ENCODE results near the gene FRMPD4.
"Not testable (repeated sequence)": the region's sequence is repeated elsewhere in the genome, so short reads cannot be mapped to it uniquely, and the experiment has no call there.

The FRMPD4 gene

GRCh38 chrX:12138361-12139313, at the start of gene FRMPD4:
FRMPD4 (plus strand) TSS chrX:12138473; CDS start chrX:12138972, 499 bp downstream.
- DNase-seq, result no peak

GRCh38 chrX:12089740-12090139, 48.5 kb upstream of the FRMPD4 start:
- no peak for DNase-seq

GRCh38 chrX:12113321-12113720, 25.0 kb upstream of the FRMPD4 start:
- DNase-seq, result no peak

- DNase-seq, result no peak
Measured at GRCh38 chrX:12115377-12115776, 22.9 kb upstream of the FRMPD4 start.

GRCh38 chrX:12118134-12118533, 20.1 kb upstream of the FRMPD4 start:
- no peak for DNase-seq

GRCh38 chrX:12128017-12128416, 10.3 kb upstream of the FRMPD4 start:
- no peak for DNase-seq

- no peak for DNase-seq
Measured at GRCh38 chrX:12137951-12138360, 317 bp upstream of the FRMPD4 start.

GRCh38 chrX:12139934-12140611, 1.8 kb downstream of the FRMPD4 start:
- no peak for DNase-seq

- no peak for DNase-seq
Measured at GRCh38 chrX:12141511-12141910, 3.2 kb downstream of the FRMPD4 start.

GRCh38 chrX:12142661-12143060, 4.4 kb downstream of the FRMPD4 start:
- no peak for DNase-seq

- no peak for DNase-seq
Measured at GRCh38 chrX:12145402-12145801, 7.1 kb downstream of the FRMPD4 start.

- DNase-seq, result no peak
Measured at GRCh38 chrX:12149670-12150407, 11.6 kb downstream of the FRMPD4 start.

- no peak for DNase-seq
Measured at GRCh38 chrX:12153317-12153716, 15.0 kb downstream of the FRMPD4 start.

- DNase-seq, result no peak
Measured at GRCh38 chrX:12153741-12154140, 15.5 kb downstream of the FRMPD4 start.

GRCh38 chrX:12159799-12160198, 21.5 kb downstream of the FRMPD4 start:
- no peak for DNase-seq

- DNase-seq, result no peak
Measured at GRCh38 chrX:12162420-12162819, 24.1 kb downstream of the FRMPD4 start.

- not testable (repeated sequence) for DNase-seq
Measured at GRCh38 chrX:12164180-12164579, 25.9 kb downstream of the FRMPD4 start.

GRCh38 chrX:12170755-12171154, 32.5 kb downstream of the FRMPD4 start:
- no peak for DNase-seq

- DNase-seq, result no peak
Measured at GRCh38 chrX:12174358-12174757, 36.1 kb downstream of the FRMPD4 start.

- DNase-seq, result no peak
Measured at GRCh38 chrX:12197030-12197429, 58.8 kb downstream of the FRMPD4 start.

- no peak for DNase-seq
Measured at GRCh38 chrX:12206413-12206812, 68.1 kb downstream of the FRMPD4 start.

- no peak for DNase-seq
Measured at GRCh38 chrX:12210196-12210815, 72.0 kb downstream of the FRMPD4 start.

GRCh38 chrX:12210971-12211370, 72.7 kb downstream of the FRMPD4 start:
- DNase-seq, result no peak
